ENCODE measurements around the gene JPT2.

The JPT2 gene

GRCh38 chr16:1677942-1678499, at the start of gene JPT2:
TSS of gene JPT2 (plus strand) at chr16:1678279. CDS start at chr16:1678313, 34 bp downstream.
- peak within 1 kb of the TSS in 4 of 5 donors; percentile 65 to 88 (median 76) for H3K9ac ChIP-seq (ENCODE audit: low read length in 5 of 5)
- peaks cover 0 to under 1% (median 0%) of the 10 kb centered on the region in 5 donors for H3K27me3 ChIP-seq (ENCODE audit: control insufficient read depth in 5 of 5, insufficient read depth in 4 of 5, low read length in 5 of 5)
- peaks cover 0 to 34% (median 30%) of the 10 kb centered on the region in 5 donors for H3K36me3 ChIP-seq (ENCODE audit: control insufficient read depth in 5 of 5, insufficient read depth in 5 of 5, low read length in 5 of 5)
- no peak within 1 kb of the TSS for H3K27ac ChIP-seq (ENCODE audit: low read depth, low read length)
- H3K9me3 ChIP-seq (ENCODE audit: control insufficient read depth in 5 of 5, low read length in 5 of 5) = no peaks in the 10 kb centered on the region
- H3K4me1 ChIP-seq (ENCODE audit: control insufficient read depth in 5 of 5, insufficient read depth in 5 of 5, low read length in 5 of 5) = peaks cover 3 to 11% (median 10%) of the 10 kb centered on the region in 5 donors
- peak within 1 kb of the TSS; percentile 61 to 82 (median 70) for H3K4me3 ChIP-seq (ENCODE audit: low read depth in 1 of 5, low read length in 5 of 5)

GRCh38 chr16:1630450-1631213, 47.4 kb upstream of the JPT2 start:
- H3K9me3 ChIP-seq (ENCODE audit: control insufficient read depth in 5 of 5, low read length in 5 of 5) = no peaks in the 10 kb centered on the region
- H3K4me3 ChIP-seq (ENCODE audit: low read depth in 1 of 5, low read length in 5 of 5) = no peak overlapping the region
- peaks cover 0 to 96% (median 73%) of the 10 kb centered on the region in 5 donors for H3K36me3 ChIP-seq (ENCODE audit: control insufficient read depth in 5 of 5, insufficient read depth in 5 of 5, low read length in 5 of 5)
- no peaks in the 10 kb centered on the region for H3K4me1 ChIP-seq (ENCODE audit: control insufficient read depth in 5 of 5, insufficient read depth in 5 of 5, low read length in 5 of 5)
- no peaks in the 10 kb centered on the region for H3K27me3 ChIP-seq (ENCODE audit: control insufficient read depth in 5 of 5, insufficient read depth in 4 of 5, low read length in 5 of 5)
- H3K27ac ChIP-seq (ENCODE audit: low read depth, low read length) = no peak overlapping the region
- no peak overlapping the region for H3K9ac ChIP-seq (ENCODE audit: low read length in 5 of 5)

GRCh38 chr16:1631230-1631629, 46.8 kb upstream of the JPT2 start:
- Histone ChIP-seq H3K4me1 (ENCODE audit: control insufficient read depth in 5 of 5, insufficient read depth in 5 of 5, low read length in 5 of 5) (no peaks in the 10 kb centered on the region), H3K27ac (ENCODE audit: low read depth, low read length) (no peak overlapping the region), H3K27me3 (ENCODE audit: control insufficient read depth in 5 of 5, insufficient read depth in 4 of 5, low read length in 5 of 5) (no peaks in the 10 kb centered on the region), H3K36me3 (ENCODE audit: control insufficient read depth in 5 of 5, insufficient read depth in 5 of 5, low read length in 5 of 5) (peaks cover 0 to 94% (median 69%) of the 10 kb centered on the region in 5 donors), H3K9ac (ENCODE audit: low read length in 5 of 5) (no peak overlapping the region), H3K9me3 (ENCODE audit: control insufficient read depth in 5 of 5, low read length in 5 of 5) (no peaks in the 10 kb centered on the region), H3K4me3 (ENCODE audit: low read depth in 1 of 5, low read length in 5 of 5) (no peak overlapping the region)

- no peak overlapping the region for H3K9ac ChIP-seq (ENCODE audit: low read length in 5 of 5)
- H3K27ac ChIP-seq (ENCODE audit: low read depth, low read length) = no peak overlapping the region
- H3K27me3 ChIP-seq (ENCODE audit: control insufficient read depth in 5 of 5, insufficient read depth in 4 of 5, low read length in 5 of 5) = no peaks in the 10 kb centered on the region
- H3K36me3 ChIP-seq (ENCODE audit: control insufficient read depth in 5 of 5, insufficient read depth in 5 of 5, low read length in 5 of 5) = peaks cover 0 to 94% (median 67%) of the 10 kb centered on the region in 5 donors
- H3K9me3 ChIP-seq (ENCODE audit: control insufficient read depth in 5 of 5, low read length in 5 of 5) = no peaks in the 10 kb centered on the region
- H3K4me1 ChIP-seq (ENCODE audit: control insufficient read depth in 5 of 5, insufficient read depth in 5 of 5, low read length in 5 of 5) = no peaks in the 10 kb centered on the region
- no peak overlapping the region for H3K4me3 ChIP-seq (ENCODE audit: low read depth in 1 of 5, low read length in 5 of 5)
Observed at GRCh38 chr16:1631931-1632637, 46.0 kb upstream of the JPT2 start.

GRCh38 chr16:1632638-1632970, 45.5 kb upstream of the JPT2 start:
- Histone ChIP-seq H3K9me3 (ENCODE audit: control insufficient read depth in 5 of 5, low read length in 5 of 5) (no peaks in the 10 kb centered on the region), H3K36me3 (ENCODE audit: control insufficient read depth in 5 of 5, insufficient read depth in 5 of 5, low read length in 5 of 5) (peaks cover 0 to 94% (median 67%) of the 10 kb centered on the region in 5 donors), H3K4me3 (ENCODE audit: low read depth in 1 of 5, low read length in 5 of 5) (no peak overlapping the region), H3K4me1 (ENCODE audit: control insufficient read depth in 5 of 5, insufficient read depth in 5 of 5, low read length in 5 of 5) (no peaks in the 10 kb centered on the region), H3K27ac (ENCODE audit: low read depth, low read length) (no peak overlapping the region), H3K27me3 (ENCODE audit: control insufficient read depth in 5 of 5, insufficient read depth in 4 of 5, low read length in 5 of 5) (no peaks in the 10 kb centered on the region), H3K9ac (ENCODE audit: low read length in 5 of 5) (no peak overlapping the region)

GRCh38 chr16:1633310-1633709, 44.8 kb upstream of the JPT2 start:
- Histone ChIP-seq H3K4me3 (ENCODE audit: low read depth in 1 of 5, low read length in 5 of 5) (no peak overlapping the region), H3K27me3 (ENCODE audit: control insufficient read depth in 5 of 5, insufficient read depth in 4 of 5, low read length in 5 of 5) (no peaks in the 10 kb centered on the region), H3K36me3 (ENCODE audit: control insufficient read depth in 5 of 5, insufficient read depth in 5 of 5, low read length in 5 of 5) (peaks cover 0 to 96% (median 73%) of the 10 kb centered on the region in 5 donors), H3K9ac (ENCODE audit: low read length in 5 of 5) (no peak overlapping the region), H3K27ac (ENCODE audit: low read depth, low read length) (no peak overlapping the region), H3K4me1 (ENCODE audit: control insufficient read depth in 5 of 5, insufficient read depth in 5 of 5, low read length in 5 of 5) (no peaks in the 10 kb centered on the region), H3K9me3 (ENCODE audit: control insufficient read depth in 5 of 5, low read length in 5 of 5) (no peaks in the 10 kb centered on the region)

- H3K27ac ChIP-seq (ENCODE audit: low read depth, low read length) = no peak overlapping the region
- H3K27me3 ChIP-seq (ENCODE audit: control insufficient read depth in 5 of 5, insufficient read depth in 4 of 5, low read length in 5 of 5) = no peaks in the 10 kb centered on the region
- no peaks in the 10 kb centered on the region for H3K9me3 ChIP-seq (ENCODE audit: control insufficient read depth in 5 of 5, low read length in 5 of 5)
- no peak overlapping the region for H3K4me3 ChIP-seq (ENCODE audit: low read depth in 1 of 5, low read length in 5 of 5)
- no peak overlapping the region for H3K9ac ChIP-seq (ENCODE audit: low read length in 5 of 5)
- H3K36me3 ChIP-seq (ENCODE audit: control insufficient read depth in 5 of 5, insufficient read depth in 5 of 5, low read length in 5 of 5) = peaks cover 3 to 96% (median 82%) of the 10 kb centered on the region in 5 donors
- H3K4me1 ChIP-seq (ENCODE audit: control insufficient read depth in 5 of 5, insufficient read depth in 5 of 5, low read length in 5 of 5) = no peaks in the 10 kb centered on the region
Observed at GRCh38 chr16:1634541-1634940, 43.5 kb upstream of the JPT2 start.

GRCh38 chr16:1635070-1635469, 43.0 kb upstream of the JPT2 start:
- Histone ChIP-seq H3K36me3 (ENCODE audit: control insufficient read depth in 5 of 5, insufficient read depth in 5 of 5, low read length in 5 of 5) (peaks cover 5 to 97% (median 82%) of the 10 kb centered on the region in 5 donors), H3K4me1 (ENCODE audit: control insufficient read depth in 5 of 5, insufficient read depth in 5 of 5, low read length in 5 of 5) (peaks cover 0 to 4% (median 0%) of the 10 kb centered on the region in 5 donors), H3K4me3 (ENCODE audit: low read depth in 1 of 5, low read length in 5 of 5) (no peak overlapping the region)

GRCh38 chr16:1637526-1637925, 40.6 kb upstream of the JPT2 start:
- Histone ChIP-seq H3K9me3 (ENCODE audit: control insufficient read depth in 5 of 5, low read length in 5 of 5) (no peaks in the 10 kb centered on the region), H3K9ac (ENCODE audit: low read length in 5 of 5) (no peak overlapping the region), H3K36me3 (ENCODE audit: control insufficient read depth in 5 of 5, insufficient read depth in 5 of 5, low read length in 5 of 5) (peaks cover 5 to 97% (median 84%) of the 10 kb centered on the region in 5 donors), H3K27ac (ENCODE audit: low read depth, low read length) (no peak overlapping the region), H3K4me3 (ENCODE audit: low read depth in 1 of 5, low read length in 5 of 5) (no peak overlapping the region), H3K27me3 (ENCODE audit: control insufficient read depth in 5 of 5, insufficient read depth in 4 of 5, low read length in 5 of 5) (no peaks in the 10 kb centered on the region), H3K4me1 (ENCODE audit: control insufficient read depth in 5 of 5, insufficient read depth in 5 of 5, low read length in 5 of 5) (peaks cover 0 to 25% (median 10%) of the 10 kb centered on the region in 5 donors)

More at GRCh38 chr16:1635070-1635469, 43.0 kb upstream of the JPT2 start:
- no peaks in the 10 kb centered on the region for H3K9me3 ChIP-seq (ENCODE audit: control insufficient read depth in 5 of 5, low read length in 5 of 5)
- no peak overlapping the region for H3K27ac ChIP-seq (ENCODE audit: low read depth, low read length)
- H3K27me3 ChIP-seq (ENCODE audit: control insufficient read depth in 5 of 5, insufficient read depth in 4 of 5, low read length in 5 of 5) = no peaks in the 10 kb centered on the region
- H3K9ac ChIP-seq (ENCODE audit: low read length in 5 of 5) = no peak overlapping the region

GRCh38 chr16:1638757-1639156, 39.3 kb upstream of the JPT2 start:
- Histone ChIP-seq H3K27me3 (ENCODE audit: control insufficient read depth in 5 of 5, insufficient read depth in 4 of 5, low read length in 5 of 5) (no peaks in the 10 kb centered on the region), H3K27ac (ENCODE audit: low read depth, low read length) (no peak overlapping the region), H3K9me3 (ENCODE audit: control insufficient read depth in 5 of 5, low read length in 5 of 5) (no peaks in the 10 kb centered on the region), H3K36me3 (ENCODE audit: control insufficient read depth in 5 of 5, insufficient read depth in 5 of 5, low read length in 5 of 5) (peaks cover 5 to 97% (median 81%) of the 10 kb centered on the region in 5 donors), H3K9ac (ENCODE audit: low read length in 5 of 5) (no peak overlapping the region), H3K4me1 (ENCODE audit: control insufficient read depth in 5 of 5, insufficient read depth in 5 of 5, low read length in 5 of 5) (peaks cover 0 to 26% (median 13%) of the 10 kb centered on the region in 5 donors), H3K4me3 (ENCODE audit: low read depth in 1 of 5, low read length in 5 of 5) (no peak overlapping the region)
